ENCODE data around the gene RNF181. TPM values are rescaled to one million over a fixed set of nuclear protein-coding genes. Genes with fewer than 3 reads are reported as not detected.

Gene RNF181
- total and polyA plus RNA-seq, 2 of the 13 experiments (the other 11 are each of a cell fraction or from before 2014, with no cell fraction given): 224 to 578 TPM

GRCh38 chr2:85589982-85590791 lies 5.4 kb upstream of the RNF181 start (continued):
- TF ChIP-seq ZNF556 (CRISPR knock-in tag; IDR thresholded peaks at IDR 0.05; ENCODE audit: borderline replicate concordance) (peak; percentile 71; the same call in 1 of the 2 replicates), ZNF33A (CRISPR knock-in tag; IDR thresholded peaks at IDR 0.05; ENCODE audit: borderline replicate concordance) (no peak), KDM2A (CRISPR knock-in tag; IDR thresholded peaks at IDR 0.05; ENCODE audit: borderline replicate concordance, low read depth) (peak; percentile 48), HMGXB4 (CRISPR knock-in tag; IDR thresholded peaks at IDR 0.05; ENCODE audit: borderline replicate concordance in 1 of 2, low read depth in 1 of 2) (peak; percentile 37 to 45; a peak in 1 of 4 replicates), PAF1 (CRISPR knock-in tag; IDR thresholded peaks at IDR 0.05) (no peak), SOX5 (CRISPR knock-in tag; IDR thresholded peaks at IDR 0.05; ENCODE audit: borderline replicate concordance) (peak; percentile 73), ZNF407 (CRISPR knock-in tag; IDR thresholded peaks at IDR 0.05; ENCODE audit: not compliant biosample characterization) (peak; percentile 55), ZNF572 (CRISPR knock-in tag; IDR thresholded peaks at IDR 0.05) (peak; percentile 40; the same call in 1 of the 2 replicates), CREB3 (CRISPR knock-in tag; IDR thresholded peaks at IDR 0.05) (no peak), PPARG (CRISPR knock-in tag; conservative IDR thresholded peaks at IDR 0.05) (peak; percentile 49; the same call in 1 of the 2 replicates), GMEB1 (CRISPR knock-in tag; IDR thresholded peaks at IDR 0.05; ENCODE audit: borderline replicate concordance) (peak; percentile 54; the same call in 1 of the 2 replicates), PLRG1 (conservative IDR thresholded peaks at IDR 0.05) (no peak), MAFK (conservative IDR thresholded peaks at IDR 0.05 in 1 of 2, IDR thresholded peaks at IDR 0.05 in 1 of 2; ENCODE audit: low read length in 2 of 2) (peak; percentile 53 to 55; a peak in 3 of 4 replicates), CBX5 (CRISPR knock-in tag; IDR thresholded peaks at IDR 0.05; ENCODE audit: borderline replicate concordance) (no peak), FOXK2 (IDR thresholded peaks at IDR 0.05) (no peak)
